GM21423 (cell line): ENCODE results near the gene RASA3.

ENCODE experiments used
- ATAC-seq: cut with Tn5 transposase; IDR thresholded peaks from one replicate; pipeline ENCODE4 v1.9.1; 2021; ENCODE audit warnings: mild to moderate bottlenecking, moderate library complexity; ENCODE audit not compliant: unreplicated experiment

RASA3 gene

DNA sequence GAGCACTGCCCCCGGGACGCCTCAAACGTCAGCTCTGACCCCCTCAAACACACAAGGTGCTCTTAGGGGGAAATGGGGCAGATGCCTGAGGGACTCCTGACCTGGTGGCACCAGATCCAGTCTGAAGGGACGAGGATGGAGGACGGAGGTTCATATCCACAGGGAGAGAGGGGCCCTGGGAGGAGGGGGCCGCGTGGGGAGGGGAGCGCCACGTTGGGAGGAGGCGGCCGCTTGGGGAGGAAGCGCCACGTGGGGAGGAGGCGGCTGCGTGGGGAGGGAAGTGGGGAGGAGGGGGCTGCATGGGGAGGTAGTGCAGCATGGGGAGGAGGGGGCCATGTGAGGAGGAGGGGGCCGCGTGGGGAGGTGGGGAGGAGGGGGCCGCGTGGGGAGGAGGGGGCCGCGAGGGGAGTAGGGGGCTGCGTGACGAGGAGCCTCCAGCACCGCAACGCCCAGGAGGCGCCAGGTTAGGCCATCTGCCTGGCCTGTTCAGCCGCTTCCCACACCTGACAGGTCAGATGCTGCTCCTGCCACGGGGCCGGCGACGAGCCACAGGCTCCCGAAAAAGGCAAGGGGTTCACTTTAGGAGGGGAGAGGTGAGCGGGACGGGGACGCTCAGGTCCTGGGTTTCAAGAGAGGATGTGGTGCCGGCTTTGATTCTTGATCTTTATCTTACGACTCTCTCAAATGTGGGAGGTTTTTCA, 121.9 kb downstream of the RASA3 start:
- no peak for ATAC-seq

DNA sequence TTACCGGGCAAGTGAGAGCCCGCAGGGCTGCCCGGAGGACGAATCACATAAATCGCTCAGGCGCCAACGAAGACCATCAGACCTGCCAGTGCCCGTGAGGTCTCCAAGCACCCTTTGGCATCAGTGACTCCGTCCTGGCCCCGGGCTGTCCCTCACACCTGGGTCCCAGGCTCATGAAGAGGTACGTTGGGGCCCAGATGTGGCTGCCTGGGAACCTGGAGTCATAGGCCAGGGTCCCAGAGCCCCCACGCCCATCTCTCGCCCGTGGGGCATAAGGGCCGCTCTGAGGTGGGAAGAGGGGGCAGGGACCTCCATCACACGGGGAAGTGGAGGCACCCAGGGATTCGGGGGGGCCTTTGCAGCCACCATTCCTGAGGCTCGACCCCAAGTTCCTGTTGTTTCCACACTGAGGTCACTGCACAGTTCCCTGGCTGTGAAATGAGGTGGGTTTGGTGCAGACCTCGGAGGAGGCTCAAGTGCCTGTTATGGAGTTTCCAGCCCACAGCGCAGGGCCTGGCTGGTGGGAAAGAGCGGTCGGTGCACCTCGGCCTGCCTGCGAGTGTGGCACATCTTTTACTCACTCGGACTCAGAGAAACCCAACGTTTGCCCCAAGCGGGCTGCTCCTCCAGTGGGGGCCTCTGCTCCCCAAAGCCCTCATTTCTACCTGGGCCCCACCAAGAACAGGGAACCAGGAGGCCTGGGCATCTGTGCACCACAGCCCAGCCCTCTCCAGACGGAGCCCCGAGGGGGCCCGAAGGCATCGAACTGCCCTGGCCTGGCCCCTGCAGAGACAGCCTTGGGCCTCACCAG, 122.6 kb downstream of the RASA3 start:
- ATAC-seq = no peak

DNA sequence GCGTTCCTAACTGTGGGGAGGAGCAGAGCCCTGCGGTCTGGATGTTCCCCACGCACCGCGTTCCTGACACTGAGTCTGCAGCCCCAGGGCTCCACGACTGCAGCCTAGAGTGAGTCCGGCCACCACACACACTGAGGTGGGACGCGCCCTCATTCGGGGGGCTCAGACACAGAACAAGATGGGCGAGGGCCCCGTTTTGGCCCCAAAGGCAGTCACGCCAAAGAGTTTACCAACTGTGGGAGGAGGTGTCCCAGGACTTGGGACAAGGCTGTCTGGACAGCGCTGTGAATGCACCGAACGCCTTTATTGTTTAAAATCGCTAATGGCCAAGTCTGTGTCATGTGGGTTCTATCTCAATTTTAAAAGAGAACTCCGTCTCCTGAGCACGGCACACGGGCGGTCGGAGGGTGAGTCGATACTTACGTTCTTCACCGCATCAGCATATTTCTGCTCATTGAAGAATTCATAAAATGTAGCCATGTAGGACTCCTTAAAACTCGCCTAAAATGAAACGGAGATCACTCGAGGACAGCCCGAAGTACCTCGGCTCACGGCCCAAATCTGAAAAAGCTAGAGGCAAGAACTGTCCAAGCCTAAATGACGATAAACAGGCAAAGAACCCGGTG, 123.3 kb downstream of the RASA3 start:
- ATAC-seq = no peak

DNA sequence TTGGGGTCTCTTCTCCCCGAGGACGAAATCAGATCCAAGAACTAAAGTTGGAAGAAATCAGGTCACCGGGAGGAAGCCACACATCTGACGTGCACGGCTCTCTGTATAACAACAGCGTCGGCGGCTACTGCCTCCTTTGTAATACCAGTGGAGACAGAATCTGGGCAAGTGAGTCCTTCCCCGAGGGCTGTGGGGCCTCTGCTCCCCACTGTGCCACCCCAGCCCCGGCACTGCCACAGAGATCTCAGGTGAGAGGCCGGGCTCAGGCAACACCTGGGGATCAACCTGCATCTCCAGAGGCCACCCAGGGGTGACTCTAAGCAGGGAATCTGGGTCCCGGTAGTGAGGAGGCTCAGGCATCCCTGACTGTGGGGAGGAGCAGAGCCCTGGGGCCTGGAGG, 124.9 kb downstream of the RASA3 start:
- no peak for ATAC-seq

DNA sequence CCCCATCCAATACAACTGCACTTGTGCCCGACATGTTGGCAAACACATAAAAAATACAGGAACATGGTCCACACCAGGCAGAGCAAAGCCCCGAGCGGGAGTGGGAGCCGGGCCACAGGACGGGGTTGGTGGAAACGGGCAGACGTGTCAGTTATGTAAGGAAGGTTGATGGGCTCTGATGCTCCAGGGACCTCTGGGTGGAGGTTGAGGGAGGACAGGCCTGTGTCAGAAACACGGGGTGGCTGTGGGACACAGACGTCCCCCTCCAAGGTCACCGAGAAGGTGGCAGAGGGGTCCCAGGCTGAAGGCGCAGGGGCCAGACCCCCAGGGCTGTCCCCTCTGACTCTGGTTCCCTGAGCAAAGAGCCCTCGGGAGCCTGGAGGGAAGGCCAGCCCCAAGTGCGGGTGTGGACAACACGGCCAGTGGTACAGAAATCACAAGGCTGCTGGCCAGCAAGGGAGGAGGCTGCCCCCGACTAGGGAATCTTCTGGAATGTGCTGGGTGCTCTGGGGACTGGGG, 127.2 kb downstream of the RASA3 start:
- ATAC-seq = no peak

DNA sequence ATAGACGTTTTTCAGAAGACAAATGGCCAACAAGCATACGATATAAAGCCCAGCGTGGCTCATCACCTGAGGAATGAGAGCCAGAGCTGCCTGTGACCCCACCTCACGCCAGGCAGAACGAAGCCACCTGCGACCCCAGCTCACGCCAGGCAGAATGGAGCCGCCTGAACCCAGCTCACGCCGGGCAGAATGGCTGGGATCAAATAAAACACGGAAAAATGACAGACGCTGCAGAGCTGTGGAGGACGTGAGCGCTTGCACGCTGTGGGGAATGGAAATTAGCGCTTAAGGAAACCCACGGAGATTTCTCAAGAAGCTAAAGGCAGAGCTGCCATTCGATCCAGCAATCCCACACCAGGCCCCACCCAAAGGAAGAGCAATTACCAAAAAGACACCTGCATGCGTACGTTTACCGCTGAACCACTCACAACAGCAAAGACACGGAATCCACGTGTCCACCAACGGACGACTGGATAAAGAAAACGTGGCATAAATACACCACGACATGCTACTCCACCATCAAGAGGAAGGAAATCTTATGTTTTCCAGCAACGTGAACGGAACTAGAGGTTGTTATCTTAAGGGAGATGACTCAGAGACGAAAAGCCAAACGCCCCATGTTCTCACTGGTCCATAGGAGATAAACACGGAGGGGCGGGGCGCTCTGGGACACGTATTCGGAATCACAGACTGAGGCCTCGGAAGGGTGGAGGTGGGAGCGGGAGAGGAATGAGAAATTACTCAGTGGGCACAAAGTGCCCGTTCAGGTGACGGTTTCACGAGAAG, 127.8 kb downstream of the RASA3 start:
- no peak for ATAC-seq

DNA sequence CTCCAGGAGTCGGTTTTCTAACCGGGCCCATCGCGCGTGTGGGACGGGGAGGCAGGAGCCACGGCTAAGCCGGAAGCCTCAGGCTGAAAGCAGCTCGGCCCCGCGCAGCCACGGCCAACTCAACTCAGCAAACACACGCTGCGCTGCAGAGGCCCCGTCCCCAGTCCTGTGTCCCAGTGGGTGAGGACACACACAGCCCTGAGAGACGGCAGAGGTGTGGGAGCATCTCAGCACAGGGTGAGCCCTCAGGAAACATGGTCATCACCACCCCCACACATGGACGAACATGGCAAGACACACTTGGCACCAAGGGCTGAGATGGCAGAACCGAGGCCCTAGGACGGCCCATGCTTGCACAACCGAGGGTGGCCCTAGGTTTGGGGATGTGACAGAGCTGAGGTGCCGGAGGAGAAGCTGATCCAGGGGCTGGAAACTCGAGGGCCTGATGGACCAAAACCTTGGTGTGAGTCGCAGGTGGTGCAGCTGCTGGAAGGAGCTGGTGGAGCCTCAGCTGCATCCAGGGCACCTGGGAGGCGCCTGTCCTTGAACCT, 129.6 kb downstream of the RASA3 start:
- no peak for ATAC-seq

DNA sequence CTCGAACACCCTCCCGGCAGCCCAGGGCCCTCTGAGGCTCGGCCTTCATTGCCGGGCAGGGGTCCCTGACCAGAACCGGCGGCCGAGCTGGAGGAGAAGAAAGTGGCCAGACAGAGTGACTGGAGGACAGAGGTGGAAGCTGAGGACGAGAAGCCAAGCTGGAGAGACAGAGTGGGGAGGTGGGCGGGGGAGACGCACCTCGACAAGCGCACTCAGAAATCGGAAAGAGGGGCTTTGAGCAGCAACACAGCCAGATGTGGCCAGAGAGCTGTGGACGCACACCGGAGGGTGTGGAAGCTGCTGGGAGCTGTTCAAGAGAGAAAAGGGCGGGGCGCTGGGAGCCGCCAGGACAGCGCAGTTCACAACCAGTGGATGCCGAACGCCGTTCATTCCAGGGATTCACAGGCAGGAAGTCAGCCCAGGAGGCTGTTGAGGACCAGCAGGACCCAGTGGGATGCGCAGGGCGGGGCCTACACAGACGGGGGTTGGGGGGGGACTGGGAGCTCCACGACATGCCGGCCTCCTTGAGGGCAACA, 130.3 kb downstream of the RASA3 start:
- no peak for ATAC-seq

DNA sequence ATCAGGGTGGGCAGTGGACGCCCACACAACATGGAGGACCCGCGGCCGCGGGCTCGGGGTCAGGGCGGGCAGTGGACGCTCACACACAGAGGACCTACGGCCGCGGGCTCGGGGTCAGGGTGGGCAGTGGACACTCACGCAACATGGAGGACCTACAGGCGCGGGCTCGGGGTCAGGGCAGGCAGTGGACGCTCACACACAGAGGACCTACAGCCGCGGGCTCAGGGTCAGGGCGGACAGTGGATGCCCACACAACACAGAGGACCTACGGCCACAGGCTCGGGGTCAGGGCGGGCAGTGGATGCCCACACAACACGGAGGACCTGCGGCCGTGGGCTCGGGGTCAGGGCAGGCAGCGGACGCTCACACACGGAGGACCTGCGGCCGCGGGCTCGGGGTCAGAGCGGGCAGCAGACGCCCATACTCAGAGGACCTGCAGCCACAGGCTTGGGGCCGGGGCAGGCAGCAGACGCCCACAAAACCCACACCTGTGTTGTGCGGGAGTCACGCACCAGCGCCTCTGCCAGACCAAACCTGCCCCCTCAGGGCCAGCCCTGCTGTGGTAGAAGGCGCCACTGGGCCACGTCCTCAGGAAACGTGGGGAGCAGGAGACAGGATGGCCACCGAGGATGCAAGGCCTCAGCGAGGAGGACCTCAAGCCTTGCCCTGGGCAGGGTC, 131.0 kb downstream of the RASA3 start:
- ATAC-seq = no peak

DNA sequence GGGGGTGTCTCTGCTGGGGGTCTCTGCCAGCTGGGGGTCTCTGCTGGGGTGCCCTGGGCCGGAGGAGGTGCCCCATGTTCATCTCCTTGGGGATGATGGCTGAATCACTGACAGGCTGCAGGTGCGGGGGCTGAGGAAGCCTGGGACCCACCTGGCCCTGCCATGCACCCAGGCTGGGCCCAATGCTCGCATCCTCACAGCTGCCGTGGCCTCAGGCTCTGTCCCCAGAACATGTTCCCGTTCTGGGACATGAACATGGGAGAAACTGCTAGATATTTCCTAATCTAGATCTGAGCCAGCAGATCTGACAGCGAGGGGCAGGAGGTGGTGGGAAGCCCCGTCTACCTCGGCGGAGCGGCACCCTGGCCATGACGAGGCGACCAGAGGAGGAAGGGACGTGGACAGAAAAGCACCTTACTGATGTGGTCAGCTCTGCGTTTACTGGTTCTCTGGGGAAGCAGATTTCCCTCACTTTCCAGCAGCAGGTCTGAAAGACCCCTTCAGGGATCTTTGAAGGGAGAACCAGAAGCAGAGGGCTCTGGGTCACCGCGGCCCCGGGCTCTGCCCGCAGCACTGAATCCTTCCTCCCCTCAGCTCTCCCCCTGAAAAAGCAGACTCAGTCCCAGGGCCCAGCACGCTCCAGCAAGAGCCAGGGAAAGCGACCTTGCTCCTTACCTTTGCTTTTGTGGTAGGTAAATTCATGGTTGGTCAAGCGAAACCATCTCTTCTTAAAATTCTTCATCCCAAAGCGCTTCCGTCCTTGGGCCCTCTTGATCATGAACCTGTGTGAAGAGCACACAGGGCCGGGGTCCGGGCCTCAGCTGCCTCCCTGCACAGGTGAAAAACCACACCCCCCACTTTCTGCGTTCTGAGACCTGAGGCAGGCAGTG, 132.0 kb downstream of the RASA3 start:
- ATAC-seq = no peak

DNA sequence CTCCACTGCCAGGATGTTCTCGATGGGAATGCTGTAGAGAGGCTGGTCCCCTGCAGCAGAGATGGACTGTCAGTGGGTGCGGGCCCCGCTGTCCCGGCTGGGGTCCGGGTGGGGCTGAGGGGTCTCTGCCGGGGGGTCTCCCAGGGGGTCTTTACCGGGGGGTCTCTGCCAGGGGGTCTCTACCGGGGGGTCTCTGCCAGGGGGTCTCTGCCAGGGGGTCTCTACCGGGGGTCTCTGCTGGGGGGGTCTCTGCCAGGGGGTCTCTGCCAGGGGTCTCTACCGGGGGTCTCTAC, 132.9 kb downstream of the RASA3 start:
- no peak for ATAC-seq

DNA sequence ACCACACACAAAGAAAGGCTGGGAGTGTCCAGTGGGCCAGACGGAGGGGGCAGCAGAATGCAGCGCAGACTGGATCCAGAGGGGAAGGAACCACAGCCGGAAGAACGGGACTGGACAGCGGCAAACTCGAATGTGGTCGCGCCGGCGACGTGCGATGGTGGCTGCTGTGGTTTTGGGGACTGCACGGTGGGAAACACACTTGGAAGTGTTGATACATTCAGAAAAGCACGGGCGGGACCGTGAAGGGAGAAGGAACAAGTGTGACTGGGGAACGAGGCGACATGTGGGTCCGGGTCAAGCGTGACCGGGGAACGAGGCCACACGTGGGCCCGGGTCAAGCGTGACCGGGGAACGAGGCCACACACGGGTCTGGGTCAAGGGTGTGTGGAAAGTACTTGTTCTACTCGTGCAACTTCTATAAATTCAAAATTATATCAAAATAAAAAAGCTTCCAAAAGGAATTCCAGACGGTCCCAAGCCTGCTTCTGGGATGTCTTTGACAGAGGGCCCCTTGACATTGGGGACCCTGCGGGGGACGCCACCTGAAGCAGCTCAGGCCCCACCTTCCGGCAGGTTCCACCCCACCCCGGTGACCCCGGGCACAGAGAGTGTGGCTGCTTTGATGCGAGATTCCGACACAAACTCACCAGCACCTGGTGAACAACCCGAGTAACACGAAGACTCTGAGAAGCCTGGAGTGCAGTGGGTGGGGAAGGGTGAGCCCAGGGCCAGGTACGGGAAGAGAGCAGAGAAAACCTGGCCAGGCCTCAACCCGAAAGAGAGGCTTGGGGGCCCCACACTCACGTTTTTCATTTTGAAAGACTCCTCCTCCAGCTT, 133.4 kb downstream of the RASA3 start:
- ATAC-seq = no peak

DNA sequence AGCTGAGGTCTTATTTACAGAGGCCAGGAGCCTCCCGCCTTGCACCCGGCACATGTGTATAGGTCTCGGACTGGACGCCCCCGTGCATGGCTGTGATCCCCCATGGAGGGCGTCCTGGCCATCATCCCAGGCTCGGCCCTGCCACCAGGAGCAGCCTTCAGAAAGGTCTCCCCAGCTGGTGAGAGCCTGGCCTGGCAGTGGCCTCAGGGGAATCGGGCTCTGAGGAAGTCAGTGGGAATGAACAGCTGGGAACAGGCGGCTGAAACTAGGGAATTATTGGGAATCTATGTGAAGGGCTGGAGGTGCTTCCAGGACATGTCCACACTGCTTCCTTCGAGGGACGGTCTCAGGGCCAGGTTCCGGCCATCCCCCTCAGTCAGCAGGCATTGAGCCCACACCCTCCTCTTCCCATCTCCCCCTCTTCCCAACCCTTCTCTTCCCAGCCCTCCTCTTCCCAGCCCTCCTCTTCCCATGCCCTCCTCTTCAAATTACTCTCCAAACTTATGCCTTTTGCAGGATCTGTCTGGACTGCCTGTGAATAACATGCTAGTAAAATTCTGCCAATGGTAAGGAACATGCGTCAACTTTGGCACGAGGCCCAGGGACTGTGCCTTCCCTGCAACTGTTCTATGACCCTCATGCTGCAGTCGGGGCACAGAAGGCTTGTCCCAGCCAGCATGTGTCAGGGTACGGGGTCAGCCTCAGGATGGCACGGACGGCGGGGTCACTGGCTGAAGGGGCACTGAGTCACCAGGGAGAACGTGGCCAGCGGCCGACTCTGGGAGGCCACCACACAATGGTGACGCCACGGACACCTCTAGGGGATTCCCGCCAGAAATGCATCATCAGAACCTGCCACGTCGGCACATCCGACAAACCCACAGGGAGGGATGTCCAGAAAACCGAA, 134.3 kb downstream of the RASA3 start:
- no peak for ATAC-seq

DNA sequence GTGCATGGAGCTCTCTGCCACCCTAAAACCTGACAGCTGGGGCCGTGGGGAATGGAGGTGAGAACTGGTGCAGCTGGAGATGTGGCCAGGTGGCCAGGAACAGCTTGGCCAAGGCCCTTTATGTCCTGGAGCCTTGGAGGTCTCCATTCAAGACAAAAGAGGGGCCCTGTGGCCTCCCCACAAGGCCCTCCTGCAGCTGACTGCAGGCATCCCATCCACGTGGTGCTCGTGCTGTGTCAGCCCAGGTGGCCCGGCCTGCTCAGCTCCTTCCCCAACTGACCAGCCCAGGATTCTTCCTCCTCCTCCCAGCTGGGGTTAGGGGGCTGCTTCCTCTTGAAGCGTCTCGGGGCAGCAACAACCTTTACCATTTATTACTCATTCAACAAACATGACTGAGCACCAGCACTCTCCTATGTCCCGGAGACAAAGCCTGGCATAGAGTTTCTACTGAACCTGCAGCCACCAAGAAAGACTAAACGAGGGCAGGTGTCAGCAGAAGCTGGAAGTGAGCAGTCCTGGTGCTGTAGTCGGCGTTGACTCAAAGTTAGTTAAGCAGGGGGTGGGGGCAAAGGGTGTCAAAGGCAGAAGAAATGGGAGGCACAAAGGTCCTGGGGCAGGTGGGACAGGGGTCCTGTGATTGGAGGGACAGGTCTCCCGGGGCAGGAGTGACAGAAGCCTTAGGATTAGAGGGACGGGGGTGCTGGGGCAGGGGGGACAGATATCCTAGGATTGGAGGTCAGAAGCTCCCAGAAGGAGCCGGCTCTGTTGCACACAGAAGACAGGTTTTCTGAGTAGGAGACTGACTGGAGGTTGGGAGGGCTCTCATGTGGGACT, 135.3 kb downstream of the RASA3 start:
- no peak for ATAC-seq

DNA sequence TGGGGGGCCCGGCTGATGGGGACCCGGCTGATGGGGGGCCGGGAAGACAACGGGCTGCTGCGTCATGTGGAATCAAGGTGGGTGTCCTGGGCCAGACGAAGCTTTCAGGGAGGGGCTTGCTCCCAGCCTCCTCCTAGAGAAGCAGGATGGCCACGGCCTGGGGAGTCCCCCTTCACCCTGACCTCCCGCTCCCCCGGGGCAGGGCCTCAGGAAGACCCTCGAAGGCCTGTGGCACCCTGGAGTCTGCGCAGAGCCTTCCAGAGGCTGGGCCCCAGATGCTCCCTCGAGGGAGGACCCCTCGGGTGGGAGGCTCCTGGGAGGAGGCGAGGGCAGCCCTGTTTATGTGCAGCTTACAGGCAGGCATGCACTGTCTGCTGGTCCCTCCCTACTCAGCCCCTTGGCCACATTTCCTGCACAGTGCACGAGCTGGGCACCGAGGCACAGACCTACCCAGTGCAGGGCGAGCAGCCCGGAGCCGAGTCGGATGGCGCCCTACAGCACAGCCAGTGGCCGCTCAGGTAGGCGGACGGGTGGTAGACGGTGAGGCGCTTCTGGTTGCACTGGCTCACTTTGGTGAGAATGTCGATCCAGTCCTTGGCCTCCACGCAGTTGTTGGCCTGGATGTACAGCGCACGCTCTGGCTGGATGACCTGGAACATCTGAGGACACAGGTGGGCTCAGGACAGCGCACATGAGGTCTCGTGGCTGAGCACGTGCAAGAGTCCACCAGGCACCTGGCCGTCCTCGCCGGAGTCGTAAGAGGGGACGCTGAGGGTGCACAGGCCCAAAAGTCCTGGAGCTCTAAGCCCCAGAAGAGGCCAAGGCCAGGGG, 136.1 kb downstream of the RASA3 start:
- no peak for ATAC-seq
